Kidney glomerular epithelial cell (primary cell): Measurements from ENCODE around the gene ZXDC.

Source experiments
- DNase-seq: peaks from one replicate; lab custom pipeline; 2025; lab: John Stamatoyannopoulos, UW

ZXDC gene

GRCh38 chr3:126512026-126512425, 36.3 kb upstream of the ZXDC start:
- no peak for DNase-seq

GRCh38 chr3:126511291-126511690, 35.6 kb upstream of the ZXDC start:
- DNase-seq = no peak

GRCh38 chr3:126510308-126510910, 34.7 kb upstream of the ZXDC start:
- DNase-seq = no peak

- no peak for DNase-seq
Observed at GRCh38 chr3:126509597-126510307, 34.1 kb upstream of the ZXDC start.

- no peak for DNase-seq
Observed at GRCh38 chr3:126508564-126508964, 32.9 kb upstream of the ZXDC start.

GRCh38 chr3:126507886-126508285, 32.2 kb upstream of the ZXDC start:
- DNase-seq = no peak

GRCh38 chr3:126503701-126504100, 28.0 kb upstream of the ZXDC start:
- no peak for DNase-seq

- no peak for DNase-seq
Observed at GRCh38 chr3:126502656-126503055, 27.0 kb upstream of the ZXDC start.

GRCh38 chr3:126501736-126502135, 26.0 kb upstream of the ZXDC start:
- no peak for DNase-seq

GRCh38 chr3:126501054-126501453, 25.4 kb upstream of the ZXDC start:
- no peak for DNase-seq

- DNase-seq = no peak
Observed at GRCh38 chr3:126500016-126500415, 24.3 kb upstream of the ZXDC start.

GRCh38 chr3:126499401-126499800, 23.7 kb upstream of the ZXDC start:
- no peak for DNase-seq

- no peak for DNase-seq
Observed at GRCh38 chr3:126498929-126499328, 23.2 kb upstream of the ZXDC start.

GRCh38 chr3:126498461-126498860, 22.8 kb upstream of the ZXDC start:
- DNase-seq = no peak

- DNase-seq = no peak
Observed at GRCh38 chr3:126497956-126498355, 22.3 kb upstream of the ZXDC start.

- DNase-seq = no peak
Observed at GRCh38 chr3:126496894-126497850, 21.5 kb upstream of the ZXDC start.

- DNase-seq = no peak
Observed at GRCh38 chr3:126495786-126496185, 20.1 kb upstream of the ZXDC start.

GRCh38 chr3:126494970-126495230, 19.2 kb upstream of the ZXDC start:
- no peak for DNase-seq

GRCh38 chr3:126494204-126494969, 18.7 kb upstream of the ZXDC start:
- DNase-seq = no peak

- DNase-seq = no peak
Observed at GRCh38 chr3:126493739-126494138, 18.0 kb upstream of the ZXDC start.

GRCh38 chr3:126493051-126493450, 17.4 kb upstream of the ZXDC start:
- DNase-seq = no peak
